ENCODE data around the gene TNFSF9. TPM values are rescaled to one million over a fixed set of nuclear protein-coding genes. Genes with fewer than 3 reads are reported as not detected.
A peak's percentile ranks its signal among the peaks of the same experiment; 100 is the strongest.

TNFSF9 gene
- total and polyA plus RNA-seq, 2 of the 8 experiments (the other 6 are each of a cell fraction or from before 2014, with no cell fraction given), result 1.7 to 4.4 TPM

GRCh38 chr19:6501740-6502648 is 28.8 kb upstream of the TNFSF9 start, which contains the start of gene TUBB4A (continued):
- no peak for TF ChIP-seq POU5F1 (IDR thresholded peaks at IDR 0.05; ENCODE audit: low read depth, low read length)
- peak; percentile 47 for TF ChIP-seq ASH2L (IDR thresholded peaks at IDR 0.05; ENCODE audit: low read length)
- no peak for TF ChIP-seq KDM1A (IDR thresholded peaks at IDR 0.05; ENCODE audit: borderline replicate concordance, low read length)
- TF ChIP-seq MAX (IDR thresholded peaks at IDR 0.05), result peak; percentile 41
- TF ChIP-seq PHF8 (conservative IDR thresholded peaks at IDR 0.05; ENCODE audit: low read depth, low read length), result peak; percentile 40; the same call in 1 of the 2 replicates
- TF ChIP-seq EGR1 (IDR thresholded peaks at IDR 0.05; ENCODE audit: borderline replicate concordance, low read depth, low read length), result no peak

Measured in H1 (cell line).